ENCODE results near the gene MAPRE3.

Gene MAPRE3

GRCh38 chr2:27008678-27009077 lies 38.2 kb downstream of the MAPRE3 start:
- ChIA-PET CTCF (interaction anchor here (1.0 kb wide), 1 partner anchor 8 kb away, joined by 7 read pairs; no protein-coding TSS in a partner anchor), POLR2A (no interaction called here)
- DNase-seq (ENCODE audit: extremely low spot score): no peak
- TF ChIP-seq FOXA1 (IDR thresholded peaks at IDR 0.05): no peak
- no peak for TF ChIP-seq ZNF384 (IDR thresholded peaks at IDR 0.05)
- no peak for TF ChIP-seq FOXK2 (IDR thresholded peaks at IDR 0.05)
- no peak for TF ChIP-seq SP1 (IDR thresholded peaks at IDR 0.05)
- TF ChIP-seq SUZ12 (IDR thresholded peaks at IDR 0.05): no peak
- no peak for TF ChIP-seq FOXM1 (IDR thresholded peaks at IDR 0.05; ENCODE audit: borderline replicate concordance)
- TF ChIP-seq HDGF (IDR thresholded peaks at IDR 0.05; ENCODE audit: borderline replicate concordance): no peak

GRCh38 chr2:27009083-27009482 lies 38.6 kb downstream of the MAPRE3 start:
- ChIA-PET CTCF (interaction anchor here (0.9 kb wide), 1 partner anchor 47 kb away, joined by 3 read pairs; no protein-coding TSS in a partner anchor), POLR2A (no interaction called here)
- TF ChIP-seq HDGF (IDR thresholded peaks at IDR 0.05; ENCODE audit: borderline replicate concordance): no peak
- no peak for TF ChIP-seq NFRKB (IDR thresholded peaks at IDR 0.05)
- no peak for TF ChIP-seq TARDBP (IDR thresholded peaks at IDR 0.05)
- TF ChIP-seq CTBP1 (IDR thresholded peaks at IDR 0.05; ENCODE audit: borderline replicate concordance): no peak
- DNase-seq (ENCODE audit: extremely low spot score): no peak

- ChIA-PET CTCF (interaction anchor here (0.7 to 0.9 kb wide), 2 partner anchors 48 to 102 kb away, joined by 3 to 5 read pairs; no protein-coding TSS in a partner anchor), POLR2A (no interaction called here)
- no peak for TF ChIP-seq NFRKB (IDR thresholded peaks at IDR 0.05)
- TF ChIP-seq SP1 (IDR thresholded peaks at IDR 0.05): no peak
- no peak for TF ChIP-seq L3MBTL2 (conservative IDR thresholded peaks at IDR 0.05)
- no peak for TF ChIP-seq FOXM1 (IDR thresholded peaks at IDR 0.05; ENCODE audit: borderline replicate concordance)
- TF ChIP-seq ZNF384 (IDR thresholded peaks at IDR 0.05): no peak
- no peak for TF ChIP-seq FOXA1 (IDR thresholded peaks at IDR 0.05)
- no peak for TF ChIP-seq BHLHE40 (IDR thresholded peaks at IDR 0.05; ENCODE audit: borderline replicate concordance)
- no peak for TF ChIP-seq HDGF (IDR thresholded peaks at IDR 0.05; ENCODE audit: borderline replicate concordance)
- TF ChIP-seq LEF1 (IDR thresholded peaks at IDR 0.05; ENCODE audit: borderline replicate concordance): no peak
- no peak for TF ChIP-seq TARDBP (IDR thresholded peaks at IDR 0.05)
- TF ChIP-seq ELF4 (IDR thresholded peaks at IDR 0.05): no peak
- DNase-seq (ENCODE audit: extremely low spot score): no peak
Observed at GRCh38 chr2:27009716-27010115, 39.3 kb downstream of the MAPRE3 start.

- ChIA-PET POLR2A (no interaction called here), CTCF (interaction anchor here (0.7 to 0.9 kb wide), 4 partner anchors 21 to 102 kb away, joined by 3 to 5 read pairs (median 4); no protein-coding TSS in a partner anchor)
- DNase-seq (ENCODE audit: extremely low spot score): no peak
- TF ChIP-seq ZNF384 (IDR thresholded peaks at IDR 0.05) (no peak), SUZ12 (IDR thresholded peaks at IDR 0.05) (no peak), L3MBTL2 (conservative IDR thresholded peaks at IDR 0.05) (no peak), HDGF (IDR thresholded peaks at IDR 0.05; ENCODE audit: borderline replicate concordance) (no peak), SP1 (IDR thresholded peaks at IDR 0.05) (no peak), FOXA1 (IDR thresholded peaks at IDR 0.05) (no peak), FOXK2 (IDR thresholded peaks at IDR 0.05) (no peak), BHLHE40 (IDR thresholded peaks at IDR 0.05; ENCODE audit: borderline replicate concordance) (no peak), NFRKB (IDR thresholded peaks at IDR 0.05) (no peak), ELF4 (IDR thresholded peaks at IDR 0.05) (no peak), TARDBP (IDR thresholded peaks at IDR 0.05) (no peak), ARNT (IDR thresholded peaks at IDR 0.05) (no peak), PKNOX1 (IDR thresholded peaks at IDR 0.05) (no peak)
Observed at GRCh38 chr2:27010139-27010538, 39.7 kb downstream of the MAPRE3 start.

- no peak for DNase-seq (ENCODE audit: extremely low spot score)
- CTCF ChIA-PET: interaction anchor here (2.1 to 7.2 kb wide), 2 partner anchors 51 to 52 kb away, joined by 10 to 153 read pairs; no protein-coding TSS in a partner anchor
- POLR2A ChIA-PET: no interaction called here
- TF ChIP-seq SUZ12 (IDR thresholded peaks at IDR 0.05) (no peak), NFRKB (IDR thresholded peaks at IDR 0.05) (no peak), SP1 (IDR thresholded peaks at IDR 0.05) (no peak), ZNF384 (IDR thresholded peaks at IDR 0.05) (no peak), ELF4 (IDR thresholded peaks at IDR 0.05) (no peak), HDGF (IDR thresholded peaks at IDR 0.05; ENCODE audit: borderline replicate concordance) (no peak), TARDBP (IDR thresholded peaks at IDR 0.05) (no peak), FOXA1 (IDR thresholded peaks at IDR 0.05) (no peak), FOXK2 (IDR thresholded peaks at IDR 0.05) (no peak), PKNOX1 (IDR thresholded peaks at IDR 0.05) (no peak), CTBP1 (IDR thresholded peaks at IDR 0.05; ENCODE audit: borderline replicate concordance) (no peak), FOXM1 (IDR thresholded peaks at IDR 0.05; ENCODE audit: borderline replicate concordance) (no peak), ARNT (IDR thresholded peaks at IDR 0.05) (no peak)
Observed at GRCh38 chr2:27013738-27014137, 43.3 kb downstream of the MAPRE3 start.

GRCh38 chr2:27014771-27015433 lies 44.5 kb downstream of the MAPRE3 start:
- POLR2A ChIA-PET: interaction anchor here (0.9 kb wide), 1 partner anchor 44 kb away, joined by 3 read pairs; no protein-coding TSS in a partner anchor
- CTCF ChIA-PET: interaction anchor here (7.2 kb wide), 1 partner anchor 52 kb away, joined by 153 read pairs; no protein-coding TSS in a partner anchor

More at GRCh38 chr2:27014771-27015433, 44.5 kb downstream of the MAPRE3 start:
- no peak for TF ChIP-seq CTBP1 (IDR thresholded peaks at IDR 0.05; ENCODE audit: borderline replicate concordance)
- no peak for TF ChIP-seq HDGF (IDR thresholded peaks at IDR 0.05; ENCODE audit: borderline replicate concordance)
- TF ChIP-seq ARNT (IDR thresholded peaks at IDR 0.05): no peak
- no peak for TF ChIP-seq TARDBP (IDR thresholded peaks at IDR 0.05)
- TF ChIP-seq PKNOX1 (IDR thresholded peaks at IDR 0.05): no peak
- no peak for TF ChIP-seq SUZ12 (IDR thresholded peaks at IDR 0.05)
- no peak for TF ChIP-seq FOXM1 (IDR thresholded peaks at IDR 0.05; ENCODE audit: borderline replicate concordance)
- no peak for TF ChIP-seq L3MBTL2 (conservative IDR thresholded peaks at IDR 0.05)
- no peak for TF ChIP-seq NFRKB (IDR thresholded peaks at IDR 0.05)
- no peak for TF ChIP-seq ZNF384 (IDR thresholded peaks at IDR 0.05)
- no peak for TF ChIP-seq SP1 (IDR thresholded peaks at IDR 0.05)
- no peak for TF ChIP-seq FOXK2 (IDR thresholded peaks at IDR 0.05)
- DNase-seq (ENCODE audit: extremely low spot score): no peak

Measured in HEK293T (cell line).